Endothelial cell of hepatic sinusoid (primary cell): Measurements from ENCODE around the gene HYPK.

Experiments
- in situ Hi-C: cut with HindIII; loops from 2 replicates; pipeline ENCODE4 v1.10.0; 2017; ENCODE audit warnings: low sequenced_read_pairs

Gene HYPK

GRCh38 chr15:43800286-43801141, at the start of gene HYPK:
Gene HYPK, plus strand, starts transcription at chr15:43800599. Its CDS starts 24 bp downstream, at chr15:43800623.
- in situ Hi-C loops = no loop called here

- in situ Hi-C loops = no loop called here
Observed at GRCh38 chr15:43751885-43752284, 48.5 kb upstream of the HYPK start.

- in situ Hi-C loops = no loop called here
Observed at GRCh38 chr15:43762824-43763223, 37.6 kb upstream of the HYPK start.

GRCh38 chr15:43763819-43764446, 36.5 kb upstream of the HYPK start:
- in situ Hi-C loops = no loop called here

GRCh38 chr15:43769584-43770228, 30.7 kb upstream of the HYPK start:
- in situ Hi-C loops = no loop called here

- in situ Hi-C loops = no loop called here
Observed at GRCh38 chr15:43771816-43772215, 28.6 kb upstream of the HYPK start.

- in situ Hi-C loops = no loop called here
Observed at GRCh38 chr15:43772624-43773023, 27.8 kb upstream of the HYPK start.

- in situ Hi-C loops = no loop called here
Observed at GRCh38 chr15:43774062-43774461, 26.3 kb upstream of the HYPK start.

- in situ Hi-C loops = no loop called here
Observed at GRCh38 chr15:43775411-43775965, 24.9 kb upstream of the HYPK start.

GRCh38 chr15:43776101-43776717, 24.2 kb upstream of the HYPK start:
- in situ Hi-C loops = no loop called here

GRCh38 chr15:43776718-43777266, 23.6 kb upstream of the HYPK start, which contains the start of gene ELL3:
Gene ELL3, minus strand, starts transcription at chr15:43776966. Its CDS starts 65 bp downstream, at chr15:43776901.
- in situ Hi-C loops = no loop called here

GRCh38 chr15:43777267-43777914, 23.0 kb upstream of the HYPK start:
- in situ Hi-C loops = no loop called here

GRCh38 chr15:43779016-43779415, 21.4 kb upstream of the HYPK start:
- in situ Hi-C loops = no loop called here

GRCh38 chr15:43789409-43789808, 11.0 kb upstream of the HYPK start:
- in situ Hi-C loops = no loop called here

- in situ Hi-C loops = no loop called here
Observed at GRCh38 chr15:43791993-43792760, 8.2 kb upstream of the HYPK start, which contains the start of gene SERF2. Gene SERF2, plus strand, starts transcription at chr15:43792320. Its CDS starts 57 bp downstream, at chr15:43792377.

- in situ Hi-C loops = no loop called here
Observed at GRCh38 chr15:43792761-43793476, 7.5 kb upstream of the HYPK start.

GRCh38 chr15:43793647-43794046, 6.8 kb upstream of the HYPK start:
- in situ Hi-C loops = no loop called here

- in situ Hi-C loops = no loop called here
Observed at GRCh38 chr15:43794269-43795037, 5.9 kb upstream of the HYPK start.
